GDM1 (cell line): ENCODE measurements around the gene MCTS1.
"Not testable (repeated sequence)": the region's sequence is repeated elsewhere in the genome, so short reads cannot be mapped to it uniquely, and the experiment has no call there.

Source experiments
- DNase-seq: peaks from one replicate; lab custom pipeline; 2025; lab: John Stamatoyannopoulos, UW

MCTS1 gene

DNA sequence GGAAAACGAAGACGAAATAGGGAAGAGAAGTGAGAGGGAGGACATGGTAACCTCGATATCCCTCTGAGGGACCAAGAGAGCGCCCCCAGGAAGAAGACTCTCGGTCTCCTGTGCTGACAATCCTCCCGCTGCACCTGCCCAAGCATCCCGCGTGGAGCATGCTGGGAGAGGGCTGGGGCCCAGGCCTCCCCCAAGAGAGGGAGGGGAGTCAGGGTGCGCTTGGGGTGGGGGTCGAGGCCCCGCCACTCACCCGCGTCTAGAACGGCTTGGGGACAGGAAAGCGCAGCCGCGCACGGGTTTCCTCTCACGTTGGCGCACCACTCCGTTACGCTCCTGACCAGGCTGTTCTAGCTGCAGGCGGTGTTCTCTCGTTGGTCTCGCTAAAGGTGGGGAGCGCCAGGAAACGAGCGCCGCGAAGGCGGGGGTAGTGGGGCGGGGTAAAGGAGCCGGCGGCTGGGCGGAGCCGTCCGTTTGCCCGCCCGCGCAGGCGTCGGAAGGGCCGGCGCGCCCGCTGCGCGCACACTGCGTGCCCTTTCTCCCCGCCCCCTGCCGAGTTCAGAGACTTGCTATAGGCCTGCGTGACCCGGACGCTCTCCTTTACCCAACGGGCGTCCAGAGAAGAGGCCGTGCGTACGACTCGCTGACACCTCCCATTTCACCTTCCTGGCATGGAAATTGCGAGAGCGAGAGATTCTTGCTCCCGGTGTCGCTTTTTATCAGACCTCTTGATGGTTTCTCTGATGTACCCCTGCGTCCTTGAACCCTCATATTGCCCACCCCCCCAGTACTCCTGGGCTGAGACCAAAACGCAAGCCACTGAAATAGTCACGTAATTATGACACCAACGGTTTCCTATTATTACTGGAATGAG, 26.0 kb downstream of the MCTS1 start, which contains the start of gene C1GALT1C1:
C1GALT1C1 (minus strand) TSS at position 388 of the 871 bp plus-strand sequence. CDS start 2,888 bp downstream, outside the sequence.
- DNase-seq, result peak; percentile 91

- DNase-seq, result no peak
Observed at GRCh38 chrX:120638619-120639018, 34.7 kb downstream of the MCTS1 start.

- DNase-seq, result no peak
Observed at GRCh38 chrX:120642871-120643270, 39.0 kb downstream of the MCTS1 start.

DNA sequence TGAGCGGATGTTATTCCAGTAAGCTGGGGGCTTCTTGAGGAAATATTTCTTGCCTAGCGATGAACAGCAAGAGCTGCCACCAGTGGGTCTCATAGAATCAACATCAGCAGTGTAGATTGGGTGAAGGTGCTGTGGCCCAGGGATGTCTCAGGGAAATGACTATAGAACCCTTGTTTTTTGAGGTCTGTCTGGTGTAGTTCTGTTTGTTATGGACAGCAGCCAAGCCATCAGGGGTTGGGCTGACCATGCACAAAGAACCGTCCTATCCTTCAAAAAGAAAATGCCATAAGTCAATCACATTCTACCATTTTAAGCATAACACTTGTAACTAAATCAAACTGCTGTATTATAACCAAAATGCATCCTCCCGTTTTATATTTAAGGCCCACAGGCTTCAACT, 43.2 kb downstream of the MCTS1 start:
- DNase-seq, result no peak

DNA sequence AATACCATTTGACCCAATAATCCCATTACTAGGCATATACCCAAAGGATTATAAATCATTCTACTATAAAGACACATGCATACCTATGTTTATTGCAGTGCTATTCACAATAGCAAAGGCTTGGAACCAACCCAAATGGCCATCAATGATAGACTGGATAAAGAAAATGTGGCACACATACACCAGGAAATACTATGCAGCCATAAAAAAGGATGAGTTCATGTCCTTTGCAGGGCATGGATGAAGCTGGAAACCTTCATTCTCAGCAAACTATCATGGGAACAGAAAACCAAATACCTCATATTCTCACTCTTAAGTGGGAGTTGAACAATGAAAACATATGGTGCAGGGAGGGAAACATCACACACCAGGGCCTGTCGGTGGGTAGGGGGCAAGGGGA, 48.4 kb downstream of the MCTS1 start:
- not testable (repeated sequence) for DNase-seq

- DNase-seq, result no peak
Observed at GRCh38 chrX:120653000-120653399, 49.1 kb downstream of the MCTS1 start.

DNA sequence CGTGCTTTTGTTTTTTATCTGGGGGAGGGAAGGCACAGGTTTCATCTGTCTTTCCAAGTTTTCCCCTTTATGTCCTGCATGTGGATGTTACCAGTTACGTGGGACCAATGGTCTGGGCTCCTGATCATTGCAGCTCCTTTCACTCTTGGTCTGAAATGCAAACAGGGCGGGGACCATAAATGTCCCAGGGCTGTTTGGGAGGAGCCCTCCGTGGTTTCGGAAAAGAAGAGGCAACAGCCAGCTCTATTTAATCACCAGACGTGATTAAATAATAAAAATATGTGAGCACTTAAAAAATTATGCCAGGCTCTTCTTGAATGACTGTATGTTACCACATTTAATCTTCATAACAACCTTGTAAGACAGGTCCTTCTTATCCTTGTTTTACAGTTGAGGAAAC, 56.7 kb downstream of the MCTS1 start:
- no peak for DNase-seq
